ENCODE measurements around the gene EDRF1.

GRCh38 chr10:125772112-125772863 is 52.8 kb downstream of the EDRF1 start:
- no peak for TF ChIP-seq CTCF (conservative IDR thresholded peaks at IDR 0.05 in 1 of 2, IDR thresholded peaks at IDR 0.05 in 1 of 2; ENCODE audit: extremely low read depth in 1 of 2, insufficient read depth in 1 of 2, low read depth in 1 of 2, low read length in 2 of 2)
- no peak for TF ChIP-seq EZH2 (IDR thresholded peaks at IDR 0.05; ENCODE audit: borderline replicate concordance, low read length)
